ENCODE data around the gene ROS1.
"Not testable (repeated sequence)": the region's sequence is repeated elsewhere in the genome, so short reads cannot be mapped to it uniquely, and the experiment has no call there.

The ROS1 gene

DNA sequence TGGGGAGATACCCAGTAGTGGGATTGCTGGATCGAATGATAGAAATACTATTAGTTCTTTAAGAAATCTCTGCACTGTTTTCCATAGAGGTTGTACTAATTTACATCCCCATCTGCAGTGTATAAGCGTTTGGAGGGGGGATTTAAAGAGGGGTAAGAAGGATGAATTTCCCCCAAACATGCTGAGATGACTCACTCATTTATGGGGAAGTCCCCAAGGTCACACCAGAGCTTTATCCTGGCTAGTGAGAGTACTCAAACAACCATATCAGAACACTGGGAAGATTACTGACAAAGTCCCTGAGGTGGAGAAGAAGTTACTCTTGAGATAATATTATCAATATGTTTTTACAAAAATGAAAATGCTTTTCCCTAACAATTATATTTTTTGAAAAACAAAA is 44.0 kb downstream of the ROS1 start:
- H3K9me3 ChIP-seq (ENCODE audit: control insufficient read depth, insufficient read depth, low read depth, low read length) = no peaks in the 10 kb centered on the region
- H3K36me3 ChIP-seq (ENCODE audit: control insufficient read depth, insufficient read depth, low read length) = no peaks in the 10 kb centered on the region
- H3K27ac ChIP-seq (ENCODE audit: low read depth, low read length) = no peak overlapping the region
- no peak overlapping the region for H3K9ac ChIP-seq (ENCODE audit: low read length)
- no peak overlapping the region for H3K4me3 ChIP-seq (ENCODE audit: low read depth, low read length)
- H3K4me1 ChIP-seq (ENCODE audit: control insufficient read depth, insufficient read depth, low read length) = no peaks in the 10 kb centered on the region
- no peaks in the 10 kb centered on the region for H3K27me3 ChIP-seq (ENCODE audit: control insufficient read depth, insufficient read depth, low read length)

- no peaks in the 10 kb centered on the region for H3K9me3 ChIP-seq (ENCODE audit: control insufficient read depth, insufficient read depth, low read depth, low read length)
- H3K36me3 ChIP-seq (ENCODE audit: control insufficient read depth, insufficient read depth, low read length) = no peaks in the 10 kb centered on the region
- no peak overlapping the region for H3K4me3 ChIP-seq (ENCODE audit: low read depth, low read length)
- H3K4me1 ChIP-seq (ENCODE audit: control insufficient read depth, insufficient read depth, low read length) = no peaks in the 10 kb centered on the region
- H3K9ac ChIP-seq (ENCODE audit: low read length) = no peak overlapping the region
- no peak overlapping the region for H3K27ac ChIP-seq (ENCODE audit: low read depth, low read length)
- no peaks in the 10 kb centered on the region for H3K27me3 ChIP-seq (ENCODE audit: control insufficient read depth, insufficient read depth, low read length)
Measured at GRCh38 chr6:117380298-117380697, 45.4 kb downstream of the ROS1 start.

DNA sequence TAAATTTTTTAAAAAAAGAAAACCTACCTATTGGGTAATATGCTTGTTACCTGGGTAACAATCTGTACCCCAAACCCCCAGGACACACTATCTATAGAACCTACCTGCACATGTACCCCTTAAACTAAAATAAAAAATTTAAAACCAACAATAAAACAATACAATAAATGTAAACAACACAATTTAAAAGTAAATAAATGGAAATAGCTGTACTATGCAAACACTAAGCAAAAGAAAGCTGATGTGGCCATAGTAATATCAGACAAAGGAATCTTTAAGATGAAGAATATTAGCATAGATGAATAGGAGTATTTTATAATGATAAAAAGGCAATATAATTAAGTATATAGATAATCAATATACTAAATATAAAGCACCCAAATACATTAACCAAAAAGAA is 50.3 kb downstream of the ROS1 start:
- Histone ChIP-seq H3K27me3 (ENCODE audit: control insufficient read depth, insufficient read depth, low read length) (no peaks in the 10 kb centered on the region), H3K9ac (ENCODE audit: low read length) (no peak overlapping the region), H3K27ac (ENCODE audit: low read depth, low read length) (no peak overlapping the region), H3K9me3 (ENCODE audit: control insufficient read depth, insufficient read depth, low read depth, low read length) (no peaks in the 10 kb centered on the region), H3K36me3 (ENCODE audit: control insufficient read depth, insufficient read depth, low read length) (no peaks in the 10 kb centered on the region), H3K4me3 (ENCODE audit: low read depth, low read length) (no peak overlapping the region), H3K4me1 (ENCODE audit: control insufficient read depth, insufficient read depth, low read length) (0 out of 2 replicates have a peak, but pooled peaks cover 5% of the 10 kb centered on the region)

- Histone ChIP-seq H3K4me3 (ENCODE audit: low read depth, low read length) (no peak overlapping the region), H3K36me3 (ENCODE audit: control insufficient read depth, insufficient read depth, low read length) (no peaks in the 10 kb centered on the region), H3K9me3 (ENCODE audit: control insufficient read depth, insufficient read depth, low read depth, low read length) (no peaks in the 10 kb centered on the region), H3K4me1 (ENCODE audit: control insufficient read depth, insufficient read depth, low read length) (0 out of 2 replicates have a peak, but pooled peaks cover 5% of the 10 kb centered on the region), H3K27ac (ENCODE audit: low read depth, low read length) (no peak overlapping the region), H3K27me3 (ENCODE audit: control insufficient read depth, insufficient read depth, low read length) (no peaks in the 10 kb centered on the region), H3K9ac (ENCODE audit: low read length) (no peak overlapping the region)
Measured at GRCh38 chr6:117373211-117373813, 52.4 kb downstream of the ROS1 start.

DNA sequence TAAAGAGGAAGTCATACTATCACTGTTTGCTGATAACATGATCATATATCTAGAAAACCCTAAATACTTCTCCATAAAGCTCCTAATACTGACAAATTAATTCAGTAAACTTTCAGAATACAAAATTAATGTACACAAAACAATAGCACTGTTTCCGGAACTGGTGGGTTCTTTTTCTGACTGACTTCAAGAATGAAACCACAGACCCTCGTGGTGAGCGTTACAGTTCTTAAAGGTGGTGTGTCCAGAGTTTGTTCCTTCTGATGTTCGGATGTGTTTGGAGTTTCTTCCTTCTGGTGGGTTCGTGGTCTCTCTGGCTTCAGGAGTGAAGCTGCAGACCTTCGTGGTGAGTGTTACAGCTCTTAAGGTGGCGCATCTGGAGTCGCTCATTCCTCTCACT is 53.5 kb downstream of the ROS1 start:
- not testable (repeated sequence) for H3K9ac ChIP-seq (ENCODE audit: low read length); H3K9me3 ChIP-seq (ENCODE audit: control insufficient read depth, insufficient read depth, low read depth, low read length); H3K4me3 ChIP-seq (ENCODE audit: low read depth, low read length); H3K36me3 ChIP-seq (ENCODE audit: control insufficient read depth, insufficient read depth, low read length); H3K27me3 ChIP-seq (ENCODE audit: control insufficient read depth, insufficient read depth, low read length); H3K27ac ChIP-seq (ENCODE audit: low read depth, low read length); H3K4me1 ChIP-seq (ENCODE audit: control insufficient read depth, insufficient read depth, low read length)

DNA sequence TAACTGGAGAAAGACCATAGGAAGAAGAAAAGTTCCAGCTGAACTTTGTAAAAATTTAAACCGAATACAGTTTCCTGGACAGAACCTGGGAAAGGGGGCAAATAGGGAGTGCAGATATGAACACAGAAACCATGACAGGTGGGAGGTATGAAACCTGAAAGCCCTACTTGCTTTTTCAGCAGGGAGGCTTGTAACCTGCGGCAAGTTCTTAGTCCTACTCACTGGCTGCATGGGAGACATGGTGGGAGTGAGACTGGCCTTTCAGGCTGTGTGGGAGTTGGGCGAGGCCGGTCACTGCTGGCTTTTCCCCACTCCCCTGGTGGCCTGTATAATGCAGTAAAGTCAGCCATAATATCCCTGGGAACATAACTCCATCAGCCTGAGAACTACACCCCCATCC is 54.2 kb downstream of the ROS1 start:
- H3K27me3 ChIP-seq (ENCODE audit: control insufficient read depth, insufficient read depth, low read length) = no peaks in the 10 kb centered on the region
- H3K9ac ChIP-seq (ENCODE audit: low read length) = no peak overlapping the region
- no peak overlapping the region for H3K4me3 ChIP-seq (ENCODE audit: low read depth, low read length)
- no peaks in the 10 kb centered on the region for H3K36me3 ChIP-seq (ENCODE audit: control insufficient read depth, insufficient read depth, low read length)
- H3K27ac ChIP-seq (ENCODE audit: low read depth, low read length) = no peak overlapping the region
- H3K9me3 ChIP-seq (ENCODE audit: control insufficient read depth, insufficient read depth, low read depth, low read length) = no peaks in the 10 kb centered on the region
- 0 out of 2 replicates have a peak, but pooled peaks cover 5% of the 10 kb centered on the region for H3K4me1 ChIP-seq (ENCODE audit: control insufficient read depth, insufficient read depth, low read length)

GRCh38 chr6:117359581-117359980 is 66.2 kb downstream of the ROS1 start:
- Histone ChIP-seq H3K27me3 (ENCODE audit: control insufficient read depth, insufficient read depth, low read length) (no peaks in the 10 kb centered on the region), H3K27ac (ENCODE audit: low read depth, low read length) (no peak overlapping the region), H3K9ac (ENCODE audit: low read length) (no peak overlapping the region), H3K9me3 (ENCODE audit: control insufficient read depth, insufficient read depth, low read depth, low read length) (no peaks in the 10 kb centered on the region), H3K4me3 (ENCODE audit: low read depth, low read length) (no peak overlapping the region), H3K4me1 (ENCODE audit: control insufficient read depth, insufficient read depth, low read length) (no peaks in the 10 kb centered on the region), H3K36me3 (ENCODE audit: control insufficient read depth, insufficient read depth, low read length) (no peaks in the 10 kb centered on the region)

- H3K27me3 ChIP-seq (ENCODE audit: control insufficient read depth, insufficient read depth, low read length) = no peaks in the 10 kb centered on the region
- H3K4me3 ChIP-seq (ENCODE audit: low read depth, low read length) = no peak overlapping the region
- no peaks in the 10 kb centered on the region for H3K36me3 ChIP-seq (ENCODE audit: control insufficient read depth, insufficient read depth, low read length)
- no peak overlapping the region for H3K9ac ChIP-seq (ENCODE audit: low read length)
- H3K27ac ChIP-seq (ENCODE audit: low read depth, low read length) = no peak overlapping the region
- no peaks in the 10 kb centered on the region for H3K9me3 ChIP-seq (ENCODE audit: control insufficient read depth, insufficient read depth, low read depth, low read length)
- H3K4me1 ChIP-seq (ENCODE audit: control insufficient read depth, insufficient read depth, low read length) = no peaks in the 10 kb centered on the region
Measured at GRCh38 chr6:117354671-117355070, 71.1 kb downstream of the ROS1 start.

- no peaks in the 10 kb centered on the region for H3K9me3 ChIP-seq (ENCODE audit: control insufficient read depth, insufficient read depth, low read depth, low read length)
- H3K36me3 ChIP-seq (ENCODE audit: control insufficient read depth, insufficient read depth, low read length) = no peaks in the 10 kb centered on the region
- no peaks in the 10 kb centered on the region for H3K4me1 ChIP-seq (ENCODE audit: control insufficient read depth, insufficient read depth, low read length)
- no peak overlapping the region for H3K9ac ChIP-seq (ENCODE audit: low read length)
- H3K27ac ChIP-seq (ENCODE audit: low read depth, low read length) = no peak overlapping the region
- H3K27me3 ChIP-seq (ENCODE audit: control insufficient read depth, insufficient read depth, low read length) = no peaks in the 10 kb centered on the region
- H3K4me3 ChIP-seq (ENCODE audit: low read depth, low read length) = no peak overlapping the region
Measured at GRCh38 chr6:117352466-117353081, 73.2 kb downstream of the ROS1 start.

DNA sequence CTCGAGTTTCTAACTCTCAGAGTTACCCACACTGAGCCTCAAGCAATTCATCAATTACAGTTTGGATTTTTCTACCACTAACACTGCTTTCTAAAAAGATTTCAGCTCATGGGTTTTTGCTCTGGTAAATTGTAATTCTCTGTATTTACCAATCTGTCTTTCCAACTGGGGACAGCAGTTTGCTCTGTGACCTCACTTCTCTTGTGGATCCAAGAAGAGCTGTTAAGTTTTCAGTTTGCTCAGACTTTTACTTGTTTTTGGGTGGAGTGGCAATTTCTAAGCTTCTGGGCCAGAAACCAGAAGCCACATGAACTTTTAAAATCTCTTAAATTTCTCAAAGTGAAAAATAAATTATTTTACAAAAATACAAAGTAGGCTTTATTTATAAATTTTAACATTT is 74.2 kb downstream of the ROS1 start:
- no peak overlapping the region for H3K27ac ChIP-seq (ENCODE audit: low read depth, low read length)
- H3K9ac ChIP-seq (ENCODE audit: low read length) = no peak overlapping the region
- no peaks in the 10 kb centered on the region for H3K36me3 ChIP-seq (ENCODE audit: control insufficient read depth, insufficient read depth, low read length)
- no peaks in the 10 kb centered on the region for H3K4me1 ChIP-seq (ENCODE audit: control insufficient read depth, insufficient read depth, low read length)
- H3K9me3 ChIP-seq (ENCODE audit: control insufficient read depth, insufficient read depth, low read depth, low read length) = no peaks in the 10 kb centered on the region
- no peak overlapping the region for H3K4me3 ChIP-seq (ENCODE audit: low read depth, low read length)
- H3K27me3 ChIP-seq (ENCODE audit: control insufficient read depth, insufficient read depth, low read length) = no peaks in the 10 kb centered on the region

DNA sequence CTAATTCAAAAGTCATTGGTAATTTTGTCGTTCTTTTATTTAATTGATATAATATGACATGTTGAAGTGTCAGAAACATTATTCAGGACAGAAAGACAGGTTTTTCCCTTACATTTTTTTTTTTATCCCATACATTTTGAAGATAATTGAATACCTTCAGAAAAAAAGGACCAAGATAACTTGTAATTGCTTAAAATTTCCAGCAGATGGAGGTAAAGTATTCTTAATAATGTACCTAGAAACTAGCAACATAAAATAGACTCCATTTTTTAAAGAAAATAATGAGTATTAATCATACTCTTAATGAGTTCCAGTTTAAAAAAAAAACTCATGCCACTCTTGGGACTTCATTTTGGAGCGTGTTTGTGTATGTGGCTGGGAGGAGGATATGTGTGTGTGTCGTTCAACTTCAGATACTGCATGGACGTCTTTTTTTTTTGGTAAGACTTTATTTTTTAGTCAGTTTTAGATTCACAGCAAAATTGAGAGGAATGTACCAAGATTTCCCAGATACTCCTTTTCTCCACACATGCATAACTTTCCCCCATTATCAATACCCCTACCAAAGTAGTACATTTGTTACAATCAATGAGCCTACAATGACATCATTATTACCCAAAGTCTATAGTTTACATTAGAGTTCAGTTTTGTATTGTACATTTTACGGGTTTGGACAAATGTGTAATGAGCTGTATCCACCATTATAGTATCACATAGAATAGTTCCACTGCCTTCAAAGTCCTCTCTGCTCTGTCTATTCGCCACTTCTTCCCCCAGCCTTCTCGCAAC is 79.4 kb downstream of the ROS1 start:
- Histone ChIP-seq H3K27me3 (ENCODE audit: control insufficient read depth, insufficient read depth, low read length) (no peaks in the 10 kb centered on the region), H3K4me1 (ENCODE audit: control insufficient read depth, insufficient read depth, low read length) (no peaks in the 10 kb centered on the region), H3K36me3 (ENCODE audit: control insufficient read depth, insufficient read depth, low read length) (no peaks in the 10 kb centered on the region), H3K9ac (ENCODE audit: low read length) (no peak overlapping the region), H3K9me3 (ENCODE audit: control insufficient read depth, insufficient read depth, low read depth, low read length) (no peaks in the 10 kb centered on the region), H3K27ac (ENCODE audit: low read depth, low read length) (no peak overlapping the region), H3K4me3 (ENCODE audit: low read depth, low read length) (no peak overlapping the region)

Data from HUES6 (cell line).